MG63 (cell line): Measurements from ENCODE around the gene RDH14. TPM values are rescaled to one million over a fixed set of nuclear protein-coding genes. Genes with fewer than 3 reads are reported as not detected.

Source experiments
- DNase-seq: peaks from one replicate; pipeline ENCODE4 v3.0.0-alpha.2; 2020
- H3K27me3 ChIP-seq: fragments of 250-450 bp; sonication (Bioruptor Pico); 2 replicates; pipeline ENCODE4 v1.5.1; 2020; ENCODE audit warnings: mild to moderate bottlenecking, moderate library complexity
- H3K36me3 ChIP-seq: fragments of 250-450 bp; sonication (Bioruptor Pico); 2 replicates; pipeline ENCODE4 v1.5.1; 2020; ENCODE audit warnings: mild to moderate bottlenecking, moderate library complexity
- H3K4me3 ChIP-seq: fragments of 250-450 bp; sonication (Bioruptor Pico); 2 replicates; pipeline ENCODE4 v1.5.1; 2020; ENCODE audit warnings: mild to moderate bottlenecking, moderate library complexity
- H3K9me3 ChIP-seq: fragments of 250-450 bp; sonication (Bioruptor Pico); 2 replicates; pipeline ENCODE4 v1.5.1; 2020; ENCODE audit warnings: mild to moderate bottlenecking, moderate library complexity
- total RNA-seq: library from RNA; depleted of rRNA; stranded (reverse); fragments of >200 nt; shearing (Covaris generic); gene quantifications from 2 replicates; pipeline ENCODE4 v1.2.3, GENCODE V29; 2014; ENCODE audit warnings: low replicate concordance; rRNA removed

RDH14 gene
- total RNA-seq, 1 experiment from 2014 or later = 34.6 TPM

DNA sequence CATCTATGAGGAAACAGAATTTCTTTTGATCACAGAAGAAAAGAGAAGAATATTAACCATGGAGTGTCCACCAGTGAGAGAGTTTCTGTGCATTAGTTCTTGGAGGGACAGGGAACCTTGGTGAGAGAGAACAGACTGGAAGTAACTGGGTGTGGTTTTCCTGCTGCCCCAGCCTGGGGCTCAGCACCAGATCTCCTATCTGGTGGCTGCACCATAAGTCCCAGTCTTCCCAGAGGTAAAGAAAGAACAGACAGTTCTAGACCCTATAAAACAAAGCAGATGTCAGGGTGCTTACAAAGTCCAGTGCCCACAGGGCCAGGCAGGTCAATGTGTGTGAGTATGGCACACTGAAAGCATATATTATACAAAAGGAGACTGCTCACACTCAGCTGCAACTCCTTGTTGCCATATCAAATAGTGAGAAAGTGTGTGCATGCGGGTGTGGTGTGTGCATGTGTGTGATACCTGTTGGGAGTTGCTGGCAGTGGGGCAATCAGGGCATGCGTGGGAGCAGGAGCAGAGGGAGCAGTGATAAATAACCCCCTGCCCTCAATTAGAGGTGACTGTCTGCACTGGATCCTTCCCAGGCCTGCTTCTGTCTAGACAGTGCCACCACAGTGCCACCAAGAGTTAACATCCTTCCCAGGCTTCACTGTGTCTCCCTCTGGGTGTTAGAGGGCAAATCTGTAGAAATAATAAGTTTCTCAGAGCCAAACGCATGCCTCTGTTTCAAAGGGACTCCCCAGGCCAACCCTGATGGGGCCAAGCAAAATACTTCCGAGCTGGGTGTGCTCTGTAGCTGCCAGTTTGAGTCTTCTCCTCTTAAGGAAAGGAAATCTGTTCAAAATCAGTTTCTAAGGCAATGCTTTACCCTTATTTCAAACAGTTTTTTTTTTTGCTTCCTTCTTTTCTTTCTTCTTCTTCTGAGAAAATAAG, 45.7 kb downstream of the RDH14 start:
- Histone ChIP-seq H3K36me3 (no peaks in the 10 kb centered on the region), H3K9me3 (no peaks in the 10 kb centered on the region), H3K4me3 (no peak overlapping the region), H3K27me3 (no peaks in the 10 kb centered on the region)
- DNase-seq = no peak

GRCh38 chr2:18510775-18511174, 49.7 kb downstream of the RDH14 start:
- Histone ChIP-seq H3K36me3 (no peaks in the 10 kb centered on the region), H3K9me3 (no peaks in the 10 kb centered on the region), H3K4me3 (no peak overlapping the region), H3K27me3 (no peaks in the 10 kb centered on the region)
- no peak for DNase-seq

- Histone ChIP-seq H3K36me3 (no peaks in the 10 kb centered on the region), H3K9me3 (no peaks in the 10 kb centered on the region), H3K4me3 (no peak overlapping the region), H3K27me3 (no peaks in the 10 kb centered on the region)
- no peak for DNase-seq
These were observed 53.5 kb downstream of the RDH14 start for GRCh38 chr2:18506883-18507509.

GRCh38 chr2:18505703-18506341, 54.6 kb downstream of the RDH14 start:
- Histone ChIP-seq H3K36me3 (no peaks in the 10 kb centered on the region), H3K27me3 (no peaks in the 10 kb centered on the region), H3K4me3 (no peak overlapping the region), H3K9me3 (no peaks in the 10 kb centered on the region)
- no peak for DNase-seq

Other genes starting within 250 kb of the RDH14 start
- not detected in 2 replicates for gene NT5C1B, start 28.9 kb upstream of the RDH14 start, total RNA-seq